Ishikawa (cell line): ENCODE data around the gene PLCG1.

Experiments used
- CEBPB ChIP-seq: IDR thresholded peaks from 2 replicates; pipeline ENCODE4 v1.6.1; 2012
- CREB1 ChIP-seq: IDR thresholded peaks from 2 replicates; pipeline ENCODE4 v1.6.1; 2012; ENCODE audit warnings: low read depth
- EGR1 ChIP-seq: IDR thresholded peaks from 2 replicates; pipeline ENCODE4 v1.6.1; 2012
- EP300 ChIP-seq: IDR thresholded peaks from 2 replicates; pipeline ENCODE4 v1.6.1; 2012; ENCODE audit warnings: borderline replicate concordance
- FOXM1 ChIP-seq: IDR thresholded peaks from 2 replicates; pipeline ENCODE4 v1.6.1; 2012; ENCODE audit warnings: low read depth, borderline replicate concordance
- MAX ChIP-seq: IDR thresholded peaks from 2 replicates; pipeline ENCODE4 v1.6.1; 2012
- NFIC ChIP-seq: IDR thresholded peaks from 2 replicates; pipeline ENCODE4 v1.6.1; 2012
- RAD21 ChIP-seq: IDR thresholded peaks from 2 replicates; pipeline ENCODE4 v1.6.1; 2012; ENCODE audit warnings: low read depth
- TAF1 ChIP-seq: IDR thresholded peaks from 2 replicates; pipeline ENCODE4 v1.6.1; 2012; ENCODE audit warnings: low read depth, mild to moderate bottlenecking
- TCF12 ChIP-seq: IDR thresholded peaks from 2 replicates; pipeline ENCODE4 v1.6.1; 2012; ENCODE audit warnings: low read depth
- TEAD4 ChIP-seq: IDR thresholded peaks from 2 replicates; pipeline ENCODE4 v1.6.1; 2012
- USF1 ChIP-seq: IDR thresholded peaks from 2 replicates; pipeline ENCODE4 v1.6.1; 2012
- YY1 ChIP-seq: IDR thresholded peaks from 2 replicates; pipeline ENCODE4 v1.6.1; 2012; ENCODE audit warnings: low read depth
- ZBTB7A ChIP-seq: IDR thresholded peaks from 2 replicates; pipeline ENCODE4 v1.6.1; 2012; ENCODE audit warnings: low read depth
- TF ChIP-seq, protein P1 (sequence below): IDR thresholded peaks from 2 replicates; pipeline ENCODE4 v1.6.1; 2012; ENCODE audit warnings: low read depth, mild to moderate bottlenecking

Gene PLCG1

GRCh38 chr20:41108531-41108930, 28.8 kb upstream of the PLCG1 start:
- TF ChIP-seq CREB1: no peak
- TF ChIP-seq, protein P1, sequence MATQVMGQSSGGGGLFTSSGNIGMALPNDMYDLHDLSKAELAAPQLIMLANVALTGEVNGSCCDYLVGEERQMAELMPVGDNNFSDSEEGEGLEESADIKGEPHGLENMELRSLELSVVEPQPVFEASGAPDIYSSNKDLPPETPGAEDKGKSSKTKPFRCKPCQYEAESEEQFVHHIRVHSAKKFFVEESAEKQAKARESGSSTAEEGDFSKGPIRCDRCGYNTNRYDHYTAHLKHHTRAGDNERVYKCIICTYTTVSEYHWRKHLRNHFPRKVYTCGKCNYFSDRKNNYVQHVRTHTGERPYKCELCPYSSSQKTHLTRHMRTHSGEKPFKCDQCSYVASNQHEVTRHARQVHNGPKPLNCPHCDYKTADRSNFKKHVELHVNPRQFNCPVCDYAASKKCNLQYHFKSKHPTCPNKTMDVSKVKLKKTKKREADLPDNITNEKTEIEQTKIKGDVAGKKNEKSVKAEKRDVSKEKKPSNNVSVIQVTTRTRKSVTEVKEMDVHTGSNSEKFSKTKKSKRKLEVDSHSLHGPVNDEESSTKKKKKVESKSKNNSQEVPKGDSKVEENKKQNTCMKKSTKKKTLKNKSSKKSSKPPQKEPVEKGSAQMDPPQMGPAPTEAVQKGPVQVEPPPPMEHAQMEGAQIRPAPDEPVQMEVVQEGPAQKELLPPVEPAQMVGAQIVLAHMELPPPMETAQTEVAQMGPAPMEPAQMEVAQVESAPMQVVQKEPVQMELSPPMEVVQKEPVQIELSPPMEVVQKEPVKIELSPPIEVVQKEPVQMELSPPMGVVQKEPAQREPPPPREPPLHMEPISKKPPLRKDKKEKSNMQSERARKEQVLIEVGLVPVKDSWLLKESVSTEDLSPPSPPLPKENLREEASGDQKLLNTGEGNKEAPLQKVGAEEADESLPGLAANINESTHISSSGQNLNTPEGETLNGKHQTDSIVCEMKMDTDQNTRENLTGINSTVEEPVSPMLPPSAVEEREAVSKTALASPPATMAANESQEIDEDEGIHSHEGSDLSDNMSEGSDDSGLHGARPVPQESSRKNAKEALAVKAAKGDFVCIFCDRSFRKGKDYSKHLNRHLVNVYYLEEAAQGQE: no peak
- no peak for TF ChIP-seq EGR1
- TF ChIP-seq ZBTB7A: no peak
- TF ChIP-seq TCF12: no peak
- no peak for TF ChIP-seq RAD21
- no peak for TF ChIP-seq FOXM1
- no peak for TF ChIP-seq TEAD4
- no peak for TF ChIP-seq USF1
- no peak for TF ChIP-seq YY1
- TF ChIP-seq MAX: no peak
- no peak for TF ChIP-seq CEBPB
- no peak for TF ChIP-seq NFIC
- TF ChIP-seq TAF1: no peak
- TF ChIP-seq EP300: no peak

DNA sequence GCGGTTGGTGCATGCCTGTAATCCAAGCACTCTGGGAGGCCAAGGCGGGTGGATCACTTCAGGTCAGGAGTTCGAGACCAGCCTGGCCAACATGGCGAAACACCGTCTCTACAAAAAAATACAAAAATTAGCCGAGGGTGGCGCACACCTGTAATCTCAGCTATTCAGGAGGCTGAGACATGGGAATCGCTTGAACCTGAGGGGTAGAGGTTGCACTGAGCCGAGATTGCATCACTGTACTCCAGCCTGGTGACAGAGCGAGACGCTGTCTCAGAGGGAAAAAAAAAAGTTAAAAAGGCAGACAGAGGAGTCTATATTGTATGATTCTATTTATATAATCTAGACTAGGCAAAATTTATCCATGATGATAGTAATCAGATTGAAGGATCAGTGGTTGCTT, 27.3 kb upstream of the PLCG1 start:
- TF ChIP-seq ZBTB7A (no peak), USF1 (no peak), YY1 (no peak), CEBPB (no peak), MAX (no peak), CREB1 (no peak), FOXM1 (no peak), EP300 (no peak), TEAD4 (no peak)
- TF ChIP-seq, protein P1: no peak

DNA sequence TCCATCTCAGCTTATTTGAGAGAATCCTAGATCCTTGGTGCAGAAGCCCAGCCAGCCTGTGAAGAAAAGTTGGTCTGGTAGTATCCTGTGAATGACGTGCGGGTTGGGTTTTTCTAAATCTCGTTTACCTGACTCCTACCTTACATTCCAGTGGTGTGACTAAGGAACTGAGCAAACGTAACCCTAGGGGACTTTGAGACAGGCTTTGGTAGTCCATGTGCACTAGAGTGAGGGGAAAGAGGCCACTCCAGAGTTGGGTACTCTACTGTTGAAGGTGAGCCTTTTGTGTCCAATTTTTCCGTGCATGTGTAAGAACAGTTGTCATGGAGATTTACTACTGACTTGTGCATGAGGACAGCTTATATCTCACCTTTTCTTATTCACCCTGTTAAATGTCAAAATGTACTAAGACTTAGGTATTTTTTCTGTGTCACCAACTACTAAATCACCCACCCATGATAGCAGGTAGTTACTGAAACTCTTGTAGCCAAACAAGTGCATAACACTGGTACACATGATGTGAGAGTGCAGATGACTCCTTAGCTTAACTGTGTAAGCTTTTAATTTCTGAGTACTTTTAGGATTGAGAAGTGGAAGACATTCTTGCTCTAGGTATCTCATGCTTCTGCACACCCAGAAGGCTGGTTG, 26.3 kb upstream of the PLCG1 start:
- TF ChIP-seq CEBPB (no peak), NFIC (no peak), FOXM1 (no peak)

DNA sequence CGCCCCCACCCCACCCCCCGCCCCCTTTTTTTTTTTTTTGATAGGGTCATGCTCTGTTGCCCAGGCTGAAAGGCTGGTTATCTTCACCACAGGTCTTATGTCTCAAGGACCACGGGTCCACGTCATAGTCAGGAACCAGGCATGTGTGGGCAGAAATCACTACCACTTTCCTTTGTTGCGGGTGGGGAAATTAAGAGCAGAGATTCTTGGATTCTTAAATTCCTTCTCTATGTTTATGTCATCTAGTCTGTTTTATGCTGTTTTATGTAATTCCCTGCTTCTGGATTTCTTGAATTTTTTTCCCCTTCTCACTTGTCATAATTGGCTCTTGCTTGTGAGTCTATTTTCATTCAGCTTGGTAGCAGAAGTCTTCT, 25.8 kb upstream of the PLCG1 start:
- TF ChIP-seq, protein P1: no peak
- no peak for TF ChIP-seq TAF1
- no peak for TF ChIP-seq TEAD4
- TF ChIP-seq EP300: no peak
- TF ChIP-seq FOXM1: no peak
- TF ChIP-seq CEBPB: no peak
- TF ChIP-seq MAX: no peak
- no peak for TF ChIP-seq EGR1
- TF ChIP-seq YY1: no peak
- no peak for TF ChIP-seq RAD21
- TF ChIP-seq CREB1: no peak
- no peak for TF ChIP-seq TCF12
- no peak for TF ChIP-seq ZBTB7A
- TF ChIP-seq NFIC: no peak
- TF ChIP-seq USF1: no peak
